ENCODE measurements around the gene SCUBE2.
A peak's percentile ranks its signal among the peaks of the same experiment; 100 is the strongest.
"Not testable (repeated sequence)": the region's sequence is repeated elsewhere in the genome, so short reads cannot be mapped to it uniquely, and the experiment has no call there.

SCUBE2 gene

DNA sequence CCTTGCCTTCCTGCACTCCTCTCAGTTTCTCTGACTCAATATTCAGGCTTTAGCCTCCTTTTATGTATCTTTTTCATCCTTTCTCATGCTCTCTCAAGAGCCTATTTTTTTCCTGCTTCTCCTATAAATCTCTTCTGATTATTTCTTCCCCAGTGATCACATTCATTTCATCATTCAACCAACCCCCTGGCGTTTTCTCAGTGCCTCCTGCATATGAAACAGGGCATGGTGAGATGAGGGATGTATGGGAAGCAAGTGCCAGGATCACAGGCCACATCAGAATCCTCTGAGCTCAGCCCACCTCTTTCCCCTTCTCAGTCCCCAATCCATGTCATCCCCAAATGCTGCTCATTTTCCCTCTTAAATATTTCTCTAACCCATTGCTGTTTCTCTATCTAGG is 48.9 kb downstream of the SCUBE2 start:
- no peak for DNase-seq (ENCODE audit: low spot score)

GRCh38 chr11:9041747-9042146 is 49.7 kb downstream of the SCUBE2 start:
- DNase-seq (ENCODE audit: low spot score) = no peak

DNA sequence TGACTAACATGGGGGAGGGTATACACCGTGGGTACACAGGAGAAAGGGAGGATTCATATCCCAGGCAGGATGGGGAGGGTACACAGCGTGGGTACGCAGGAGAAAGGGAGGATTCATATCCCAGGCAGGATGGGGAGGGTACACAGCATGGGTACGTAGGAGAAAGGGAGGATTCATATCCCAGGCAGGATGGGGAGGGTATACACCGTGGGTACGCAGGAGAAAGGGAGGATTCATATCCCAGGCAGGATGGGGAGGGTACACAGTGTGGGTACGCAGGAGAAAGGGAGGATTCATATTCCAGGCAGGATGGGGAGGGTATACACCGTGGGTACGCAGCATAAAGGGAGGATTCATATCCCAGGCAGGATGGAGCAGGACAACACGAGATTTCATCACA is 51.0 kb downstream of the SCUBE2 start:
- no peak for DNase-seq (ENCODE audit: low spot score)

DNA sequence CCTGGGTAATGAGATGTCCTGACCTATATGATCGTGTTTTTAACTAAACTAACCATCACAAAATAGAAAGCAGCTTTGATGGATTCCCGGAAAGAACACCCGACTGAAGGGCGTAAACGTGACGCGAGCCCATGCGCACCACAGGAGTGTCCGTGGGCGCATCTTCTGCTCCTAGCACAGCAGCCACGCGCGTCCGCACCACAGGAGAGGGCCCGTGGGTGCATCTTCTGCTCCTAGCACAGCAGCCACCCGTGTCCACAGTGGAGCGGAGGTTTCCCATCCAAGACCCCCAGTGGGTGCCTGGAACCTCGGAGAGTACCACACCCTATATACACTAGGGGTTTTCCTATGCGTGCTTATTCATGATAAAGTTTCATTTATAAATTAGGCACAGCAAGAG is 51.5 kb downstream of the SCUBE2 start:
- DNase-seq (ENCODE audit: low spot score) = no peak

- DNase-seq (ENCODE audit: low spot score) = no peak
Measured at GRCh38 chr11:9039198-9039597, 52.2 kb downstream of the SCUBE2 start.

DNA sequence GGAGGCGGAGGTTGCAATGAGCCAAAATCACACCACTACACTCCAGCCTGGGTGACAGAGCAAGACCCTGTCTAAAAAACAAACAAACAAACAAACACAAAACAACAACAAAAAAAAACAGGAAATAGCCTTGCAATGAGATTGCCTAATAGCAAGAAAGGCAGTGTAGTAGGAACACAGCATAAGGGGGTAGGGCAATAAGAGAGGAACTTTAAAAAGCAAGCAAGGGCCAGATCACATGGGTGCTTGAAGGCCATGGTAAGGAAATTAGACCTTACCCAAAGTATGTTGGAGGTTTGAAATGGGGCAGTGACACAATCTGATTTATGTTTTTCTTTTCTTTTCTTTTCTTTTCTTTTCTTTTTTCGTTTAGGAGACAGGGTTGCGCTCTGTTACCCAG is 52.9 kb downstream of the SCUBE2 start:
- DNase-seq (ENCODE audit: low spot score) = no peak

GRCh38 chr11:9037963-9038362 is 53.4 kb downstream of the SCUBE2 start:
- DNase-seq (ENCODE audit: low spot score) = no peak

DNA sequence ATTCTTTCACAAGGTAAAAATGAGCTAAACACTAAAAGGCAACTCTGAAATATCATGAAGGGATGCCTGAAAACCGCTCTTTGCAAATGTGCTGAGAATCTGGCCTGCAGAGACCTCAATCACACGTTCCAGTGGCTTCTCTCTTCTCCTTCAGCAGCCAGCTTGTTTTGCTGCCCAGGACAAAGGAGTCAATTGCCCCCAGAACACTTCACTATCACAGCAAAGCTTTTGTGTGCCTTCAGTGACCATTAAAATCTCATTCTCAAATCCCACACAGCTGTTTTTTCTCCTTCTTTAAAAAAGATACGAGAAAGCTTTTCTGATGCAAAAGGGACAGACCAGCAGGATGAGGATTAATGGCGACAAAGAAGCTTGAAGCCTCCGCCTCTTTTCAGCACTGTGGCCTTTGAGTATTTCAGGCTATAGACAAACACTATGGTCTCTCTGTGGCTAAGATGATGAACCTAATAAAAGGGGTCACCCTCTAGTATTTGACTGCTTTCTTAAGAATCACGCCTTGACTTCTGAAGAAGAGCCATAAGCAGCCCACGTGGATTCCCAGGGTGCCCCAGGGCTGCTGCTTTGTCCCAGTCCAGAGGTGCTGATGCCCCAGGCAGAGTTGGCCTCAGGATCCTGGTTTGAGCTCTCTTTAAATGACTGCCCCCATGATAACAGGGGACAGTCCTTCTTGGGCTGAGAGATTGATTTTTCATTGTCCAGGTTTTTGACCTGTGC is 54.2 kb downstream of the SCUBE2 start:
- no peak for DNase-seq (ENCODE audit: low spot score)

GRCh38 chr11:9030601-9031000 is 60.8 kb downstream of the SCUBE2 start:
- DNase-seq (ENCODE audit: low spot score) = no peak

GRCh38 chr11:9029422-9029821 is 62.0 kb downstream of the SCUBE2 start:
- no peak for DNase-seq (ENCODE audit: low spot score)

- DNase-seq (ENCODE audit: low spot score) = no peak
Measured at GRCh38 chr11:9028581-9028980, 62.8 kb downstream of the SCUBE2 start.

DNA sequence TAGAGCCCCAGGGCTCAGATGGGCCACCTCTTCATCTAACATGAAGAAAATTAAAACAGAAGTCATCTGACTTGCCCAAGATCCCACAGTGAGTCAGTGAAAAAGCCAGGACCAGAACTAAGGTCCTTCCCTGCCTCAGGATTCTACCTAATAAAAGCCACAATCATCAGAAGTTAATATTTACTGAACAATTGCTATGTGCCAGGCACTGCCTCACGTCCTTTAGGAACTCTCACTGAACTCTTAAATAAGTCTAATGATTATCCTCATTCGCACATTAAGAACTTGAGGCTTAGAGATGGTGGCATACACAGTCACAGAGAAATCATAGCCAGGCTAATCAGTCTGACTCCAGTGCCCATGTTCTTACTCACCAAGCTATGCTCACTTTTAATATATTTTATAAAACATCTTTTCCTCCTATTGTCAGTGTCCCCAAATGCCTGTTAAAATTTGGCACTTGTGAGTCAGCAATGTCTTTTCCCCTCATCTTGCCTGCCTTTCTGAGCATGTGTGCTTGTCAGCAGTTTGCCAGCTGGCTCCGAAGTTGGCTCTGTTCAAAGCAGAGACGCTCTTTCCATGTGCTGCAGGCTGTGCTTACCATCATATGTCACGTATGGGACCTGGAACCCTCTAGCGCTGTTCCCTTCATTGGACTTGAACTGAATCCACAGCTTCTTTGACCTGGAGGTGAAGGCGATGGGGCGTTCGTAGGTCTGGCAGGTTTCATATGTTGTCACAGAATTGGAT is 66.1 kb downstream of the SCUBE2 start:
- no peak for DNase-seq (ENCODE audit: low spot score)

DNA sequence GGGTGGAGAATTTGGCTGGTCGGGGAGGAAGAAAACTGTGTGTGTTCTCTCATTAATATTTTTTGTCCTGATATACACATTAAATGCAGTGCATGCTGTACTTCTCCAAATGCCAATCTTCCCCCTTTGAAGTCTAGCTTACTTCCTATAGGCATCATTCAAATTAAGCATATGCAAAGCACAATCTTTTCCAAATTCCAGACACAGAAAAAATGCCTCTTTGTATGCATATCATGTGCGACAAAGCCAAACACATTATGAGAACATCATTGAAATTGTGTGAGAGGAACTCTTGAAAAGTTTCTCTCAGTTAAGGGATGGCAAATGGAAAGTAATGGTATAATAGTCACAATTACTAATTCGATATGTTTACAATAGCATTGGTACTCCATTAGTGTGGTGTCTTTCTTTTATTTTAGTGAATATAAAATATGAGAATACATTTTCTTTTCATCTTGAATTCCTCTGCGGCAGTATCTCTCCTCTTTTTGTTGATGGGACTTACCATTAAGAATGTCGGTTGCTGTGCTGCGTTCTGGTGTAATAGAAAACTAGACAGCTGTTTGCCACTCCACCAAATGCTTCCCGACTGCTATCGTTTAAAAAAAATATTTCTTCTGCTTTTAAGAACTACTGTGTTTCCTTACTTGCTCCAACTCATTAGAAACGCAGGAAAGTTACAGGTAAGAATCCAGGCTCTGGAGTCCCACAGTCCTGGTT is 68.3 kb downstream of the SCUBE2 start:
- no peak for DNase-seq (ENCODE audit: low spot score)

GRCh38 chr11:9020916-9021315 is 70.5 kb downstream of the SCUBE2 start:
- no peak for DNase-seq (ENCODE audit: low spot score)

DNA sequence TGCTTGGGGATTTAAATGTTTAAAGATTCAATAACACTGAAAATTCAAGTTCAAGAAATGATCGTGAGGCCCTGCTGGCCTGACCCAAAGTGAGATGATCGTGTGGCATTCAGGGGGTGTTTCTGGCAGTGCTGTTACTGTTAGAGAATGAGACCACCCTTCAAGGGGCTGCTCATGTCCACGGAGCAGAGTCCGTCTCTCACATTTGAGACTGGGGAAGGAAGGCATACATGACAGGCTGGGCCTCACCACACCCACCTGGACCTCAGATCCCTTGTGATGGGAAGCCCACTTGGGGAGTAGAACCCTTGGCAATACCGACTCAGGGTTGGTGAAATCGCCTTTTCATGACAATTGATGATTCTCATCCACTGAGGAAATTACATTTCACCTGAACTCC is 71.5 kb downstream of the SCUBE2 start:
- no peak for DNase-seq (ENCODE audit: low spot score)

- DNase-seq (ENCODE audit: low spot score) = no peak
Measured at GRCh38 chr11:9017773-9018172, 73.6 kb downstream of the SCUBE2 start.

- no peak for DNase-seq (ENCODE audit: low spot score)
Measured at GRCh38 chr11:9016916-9017642, 74.3 kb downstream of the SCUBE2 start.

DNA sequence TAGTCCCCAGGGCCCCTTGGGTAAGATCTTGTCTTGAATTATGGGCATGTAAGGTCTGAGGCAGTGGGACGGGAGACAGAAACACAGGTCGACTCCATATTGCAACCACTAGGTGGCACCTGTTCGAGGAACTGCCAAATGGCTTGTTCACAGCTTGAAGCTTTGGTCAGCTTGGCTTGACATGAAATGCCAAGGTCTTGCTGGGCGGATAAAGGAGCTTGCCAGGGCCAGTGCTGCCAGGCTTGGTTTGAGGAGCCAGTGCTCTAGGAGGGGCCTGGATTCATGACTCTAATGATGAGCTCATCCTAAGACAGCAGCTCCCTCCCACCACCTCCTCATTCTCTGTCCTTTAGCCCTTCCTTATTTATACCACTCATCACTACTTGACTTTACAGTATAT is 75.7 kb downstream of the SCUBE2 start:
- DNase-seq (ENCODE audit: low spot score) = peak; percentile 87

- DNase-seq (ENCODE audit: low spot score) = no peak
Measured at GRCh38 chr11:9014826-9015225, 76.6 kb downstream of the SCUBE2 start.

GRCh38 chr11:9013373-9013772 is 78.0 kb downstream of the SCUBE2 start:
- no peak for DNase-seq (ENCODE audit: low spot score)

GRCh38 chr11:9009538-9009937 is 81.9 kb downstream of the SCUBE2 start:
- not testable (repeated sequence) for DNase-seq (ENCODE audit: low spot score)

GRCh38 chr11:9008661-9009060 is 82.7 kb downstream of the SCUBE2 start:
- no peak for DNase-seq (ENCODE audit: low spot score)
